Measurements from ENCODE around the gene AFP.

The AFP gene

DNA sequence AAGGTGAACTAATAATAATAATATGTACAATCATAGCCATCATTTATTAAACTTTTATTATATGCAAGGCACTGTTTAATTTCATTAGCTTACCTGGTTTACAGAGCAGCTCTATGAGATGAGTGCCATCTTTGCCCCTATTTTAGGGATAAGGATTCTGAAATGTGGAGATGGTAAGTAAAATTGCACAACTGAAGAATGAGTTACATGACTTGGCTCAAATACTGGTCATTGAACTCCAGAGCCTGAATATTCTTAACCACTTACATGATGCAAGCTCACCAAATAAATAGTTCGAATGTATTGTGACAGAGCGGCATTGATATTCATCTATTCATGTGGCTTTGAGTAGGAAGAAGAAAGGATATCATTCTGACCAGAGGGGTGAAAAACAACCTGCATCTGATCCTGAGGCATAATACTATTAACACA is 20.2 kb upstream of the AFP start:
- DNase-seq, result no peak

DNA sequence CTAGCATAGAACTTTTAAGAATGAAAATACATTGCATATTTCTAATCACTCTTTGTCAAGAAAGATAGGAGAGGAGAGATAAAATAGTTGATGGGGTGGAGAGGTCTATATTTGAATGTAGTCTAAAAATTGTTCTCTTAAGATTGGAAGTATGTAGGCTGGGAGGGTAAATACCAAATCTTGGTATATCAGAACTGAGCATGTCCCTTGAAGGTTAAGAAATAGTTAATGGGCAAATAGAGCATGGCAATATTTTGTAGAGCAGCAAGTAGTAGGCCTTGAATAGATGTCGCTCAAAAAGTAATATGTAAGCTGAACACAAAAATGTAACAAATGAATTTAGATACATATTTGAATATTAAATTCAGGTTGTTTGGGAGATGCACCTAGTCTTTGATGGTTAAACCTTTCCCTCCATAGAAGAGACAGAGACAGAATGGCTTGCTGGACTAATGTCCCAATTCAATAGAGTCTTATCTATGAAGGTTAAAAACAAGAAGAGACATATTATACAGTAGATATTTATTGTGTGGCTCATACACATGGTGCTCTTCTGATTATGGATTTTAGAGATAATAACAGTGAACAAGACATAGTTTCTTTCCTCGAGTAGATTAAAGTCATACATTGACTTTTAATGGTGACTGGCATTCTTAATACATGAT is 19.5 kb upstream of the AFP start:
- no peak for DNase-seq

DNA sequence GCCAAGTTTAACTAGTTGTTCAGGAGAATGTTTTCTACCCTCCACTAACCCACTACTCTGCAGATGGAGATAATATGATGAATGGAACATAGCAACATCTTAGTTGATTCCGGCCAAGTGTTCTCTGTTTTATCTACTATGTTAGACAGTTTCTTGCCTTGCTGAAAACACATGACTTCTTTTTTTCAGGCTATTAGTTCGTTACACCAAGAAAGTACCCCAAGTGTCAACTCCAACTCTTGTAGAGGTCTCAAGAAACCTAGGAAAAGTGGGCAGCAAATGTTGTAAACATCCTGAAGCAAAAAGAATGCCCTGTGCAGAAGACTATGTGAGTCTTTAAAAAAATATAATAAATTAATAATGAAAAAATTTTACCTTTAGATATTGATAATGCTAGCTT is 18.7 kb upstream of the AFP start:
- no peak for DNase-seq

DNA sequence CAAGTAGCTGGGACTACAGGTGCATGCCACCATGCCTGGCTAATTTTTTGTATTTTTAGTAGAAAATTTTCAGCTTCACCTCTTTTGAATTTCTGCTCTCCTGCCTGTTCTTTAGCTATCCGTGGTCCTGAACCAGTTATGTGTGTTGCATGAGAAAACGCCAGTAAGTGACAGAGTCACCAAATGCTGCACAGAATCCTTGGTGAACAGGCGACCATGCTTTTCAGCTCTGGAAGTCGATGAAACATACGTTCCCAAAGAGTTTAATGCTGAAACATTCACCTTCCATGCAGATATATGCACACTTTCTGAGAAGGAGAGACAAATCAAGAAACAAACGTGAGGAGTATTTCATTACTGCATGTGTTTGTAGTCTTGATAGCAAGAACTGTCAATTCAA is 18.0 kb upstream of the AFP start:
- no peak for DNase-seq

DNA sequence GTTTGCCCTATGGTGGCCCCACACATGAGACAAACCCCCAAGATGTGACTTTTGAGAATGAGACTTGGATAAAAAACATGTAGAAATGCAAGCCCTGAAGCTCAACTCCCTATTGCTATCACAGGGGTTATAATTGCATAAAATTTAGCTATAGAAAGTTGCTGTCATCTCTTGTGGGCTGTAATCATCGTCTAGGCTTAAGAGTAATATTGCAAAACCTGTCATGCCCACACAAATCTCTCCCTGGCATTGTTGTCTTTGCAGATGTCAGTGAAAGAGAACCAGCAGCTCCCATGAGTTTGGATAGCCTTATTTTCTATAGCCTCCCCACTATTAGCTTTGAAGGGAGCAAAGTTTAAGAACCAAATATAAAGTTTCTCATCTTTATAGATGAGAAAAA is 17.3 kb upstream of the AFP start:
- no peak for DNase-seq

DNA sequence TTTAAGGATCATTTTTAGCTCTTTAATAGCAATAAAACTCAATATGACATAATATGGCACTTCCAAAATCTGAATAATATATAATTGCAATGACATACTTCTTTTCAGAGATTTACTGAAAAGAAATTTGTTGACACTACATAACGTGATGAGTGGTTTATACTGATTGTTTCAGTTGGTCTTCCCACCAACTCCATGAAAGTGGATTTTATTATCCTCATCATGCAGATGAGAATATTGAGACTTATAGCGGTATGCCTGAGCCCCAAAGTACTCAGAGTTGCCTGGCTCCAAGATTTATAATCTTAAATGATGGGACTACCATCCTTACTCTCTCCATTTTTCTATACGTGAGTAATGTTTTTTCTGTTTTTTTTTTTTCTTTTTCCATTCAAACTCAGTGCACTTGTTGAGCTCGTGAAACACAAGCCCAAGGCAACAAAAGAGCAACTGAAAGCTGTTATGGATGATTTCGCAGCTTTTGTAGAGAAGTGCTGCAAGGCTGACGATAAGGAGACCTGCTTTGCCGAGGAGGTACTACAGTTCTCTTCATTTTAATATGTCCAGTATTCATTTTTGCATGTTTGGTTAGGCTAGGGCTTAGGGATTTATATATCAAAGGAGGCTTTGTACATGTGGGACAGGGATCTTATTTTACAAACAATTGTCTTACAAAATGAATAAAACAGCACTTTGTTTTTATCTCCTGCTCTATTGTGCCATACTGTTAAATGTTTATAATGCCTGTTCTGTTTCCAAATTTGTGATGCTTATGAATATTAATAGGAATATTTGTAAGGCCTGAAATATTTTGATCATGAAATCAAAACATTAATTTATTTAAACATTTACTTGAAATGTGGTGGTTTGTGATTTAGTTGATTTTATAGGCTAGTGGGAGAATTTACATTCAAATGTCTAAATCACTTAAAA is 16.6 kb upstream of the AFP start:
- no peak for DNase-seq

DNA sequence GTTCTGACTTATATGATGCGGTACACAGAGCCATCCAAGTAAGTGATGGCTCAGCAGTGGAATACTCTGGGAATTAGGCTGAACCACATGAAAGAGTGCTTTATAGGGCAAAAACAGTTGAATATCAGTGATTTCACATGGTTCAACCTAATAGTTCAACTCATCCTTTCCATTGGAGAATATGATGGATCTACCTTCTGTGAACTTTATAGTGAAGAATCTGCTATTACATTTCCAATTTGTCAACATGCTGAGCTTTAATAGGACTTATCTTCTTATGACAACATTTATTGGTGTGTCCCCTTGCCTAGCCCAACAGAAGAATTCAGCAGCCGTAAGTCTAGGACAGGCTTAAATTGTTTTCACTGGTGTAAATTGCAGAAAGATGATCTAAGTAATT is 15.4 kb upstream of the AFP start:
- DNase-seq, result no peak

DNA sequence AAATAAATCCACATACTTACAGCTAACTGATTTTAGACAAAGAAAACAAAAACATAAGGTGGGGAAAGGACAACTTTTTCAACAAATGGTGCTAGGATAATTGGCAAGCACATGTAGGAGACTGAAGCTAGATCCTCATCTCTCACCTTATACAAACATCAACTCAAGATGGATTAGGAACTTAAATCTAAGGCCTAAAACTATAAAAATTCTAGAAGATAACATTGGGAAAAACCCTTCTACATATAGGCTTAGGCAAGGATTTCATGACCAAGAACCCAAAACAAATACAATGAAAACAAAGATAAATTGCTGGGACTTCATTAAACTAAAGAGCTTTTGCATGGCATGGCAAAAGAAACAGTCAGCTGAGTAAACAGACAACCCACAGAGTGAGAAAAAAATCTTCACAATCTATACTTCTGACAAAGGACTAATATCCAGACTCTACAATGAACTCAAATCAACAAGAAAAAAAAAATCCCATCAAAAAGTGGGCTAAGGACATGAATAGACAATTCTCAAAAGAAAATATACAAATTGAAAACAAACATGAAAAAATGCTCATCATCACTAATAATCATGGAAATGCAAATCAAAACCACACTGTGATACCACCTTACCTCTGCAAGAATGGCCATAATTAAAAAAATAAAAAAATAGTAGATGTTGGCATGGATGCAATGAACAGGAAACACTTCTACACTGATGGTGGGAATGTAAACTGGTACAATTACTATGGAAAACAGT is 14.1 kb upstream of the AFP start:
- DNase-seq, result no peak

DNA sequence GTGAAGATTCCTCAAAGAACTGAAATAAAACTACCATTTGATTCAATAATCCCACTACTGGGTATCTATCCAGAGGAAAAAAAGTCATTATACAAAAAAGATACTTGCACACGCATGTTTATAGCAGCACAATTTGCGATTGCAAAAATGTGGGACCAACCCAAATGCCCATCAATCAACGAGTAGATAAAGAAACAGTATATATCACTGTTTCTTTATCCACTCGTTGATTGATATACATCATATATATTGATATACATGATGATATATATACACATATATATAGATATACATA is 13.6 kb upstream of the AFP start:
- DNase-seq, result no peak

DNA sequence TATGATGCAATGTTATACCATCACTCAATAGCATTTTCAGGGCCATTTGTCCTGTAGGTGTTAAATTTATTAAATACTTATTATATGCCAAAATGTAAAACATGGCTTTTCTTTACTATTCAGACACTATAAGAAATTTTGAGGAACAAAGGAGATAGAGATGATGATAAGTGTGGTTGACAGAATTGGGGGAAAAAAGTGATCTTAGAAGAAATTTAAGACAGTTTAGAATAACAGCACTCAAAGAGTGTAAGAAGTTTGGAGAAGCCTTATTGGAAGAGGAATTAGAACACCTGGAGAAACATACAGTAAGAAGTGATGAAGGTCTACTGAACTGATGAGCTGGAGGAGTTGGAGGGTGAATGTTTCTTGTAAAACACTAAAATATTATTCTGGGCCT is 12.8 kb upstream of the AFP start:
- no peak for DNase-seq

DNA sequence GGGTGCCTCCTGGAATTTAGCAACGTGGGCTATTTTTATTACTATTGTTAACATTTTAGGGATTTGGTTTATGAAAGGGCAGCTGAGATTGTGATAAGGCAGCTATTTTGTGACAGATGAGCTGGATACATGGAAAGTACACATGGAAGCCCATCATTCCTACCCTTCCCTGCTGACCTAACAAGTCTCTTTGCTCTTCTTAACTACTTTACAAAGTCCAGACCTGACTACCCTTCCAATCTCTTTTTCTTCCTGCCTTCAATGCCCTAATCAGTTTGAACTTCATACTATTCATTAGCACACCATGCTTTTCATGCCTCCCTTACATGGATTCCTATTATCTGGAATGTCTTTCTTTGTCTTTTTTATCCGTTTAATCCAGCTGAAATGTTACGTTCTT is 9.4 kb upstream of the AFP start:
- DNase-seq, result no peak

DNA sequence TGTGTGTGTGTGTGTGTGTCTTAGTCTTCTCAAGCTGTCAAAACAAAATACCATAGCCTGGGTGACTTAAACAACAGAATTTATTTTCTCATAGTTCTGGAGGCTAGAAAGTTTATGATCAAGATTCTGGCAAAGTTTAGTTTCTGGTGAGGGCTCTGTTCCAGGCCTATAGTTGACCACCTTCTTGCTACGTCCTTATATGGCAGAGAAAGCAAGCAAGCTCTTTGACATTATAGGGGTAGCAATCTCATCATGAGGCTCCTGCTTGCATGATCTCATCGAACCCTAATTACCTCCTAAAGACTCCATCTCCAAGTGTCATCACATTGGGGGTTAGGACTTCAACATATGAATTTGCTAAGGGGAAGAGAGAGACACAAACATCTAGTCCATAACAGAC is 6.9 kb upstream of the AFP start:
- no peak for DNase-seq

DNA sequence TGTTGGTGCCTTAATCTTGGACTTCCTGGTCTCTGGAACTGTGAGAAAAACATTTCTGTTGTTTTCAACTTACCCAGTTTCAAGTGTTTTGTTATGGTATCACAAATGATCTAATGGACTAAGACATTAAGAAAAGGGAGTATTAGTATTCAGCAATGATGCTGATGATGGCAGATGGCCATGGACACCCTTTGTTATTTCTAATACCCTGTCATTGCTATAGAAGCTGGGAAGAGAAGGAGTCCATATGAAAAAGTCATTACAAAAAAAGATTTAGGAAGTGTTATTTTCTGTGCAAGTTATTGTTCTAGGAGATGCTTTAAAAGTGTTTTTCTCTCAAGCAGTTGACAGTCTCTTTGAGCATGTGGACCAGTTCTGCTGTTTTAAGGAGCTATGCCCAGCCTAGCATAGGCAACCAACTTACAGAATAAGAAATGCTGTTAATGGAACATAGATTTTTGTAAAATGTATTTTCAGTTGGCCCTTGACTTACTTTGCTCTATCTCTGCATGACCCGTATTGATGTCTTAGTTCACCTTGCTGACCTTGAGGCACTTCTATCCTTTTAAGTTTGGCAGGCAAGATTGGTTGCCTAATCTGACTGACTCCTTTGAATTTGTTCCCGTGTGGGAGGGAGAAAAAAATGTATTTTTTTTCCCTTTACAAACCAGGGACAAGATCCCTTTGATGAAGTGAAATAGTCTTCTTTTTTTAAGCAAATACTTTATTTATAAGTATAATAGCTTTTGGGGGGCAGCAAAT is 6.0 kb upstream of the AFP start:
- no peak for DNase-seq

DNA sequence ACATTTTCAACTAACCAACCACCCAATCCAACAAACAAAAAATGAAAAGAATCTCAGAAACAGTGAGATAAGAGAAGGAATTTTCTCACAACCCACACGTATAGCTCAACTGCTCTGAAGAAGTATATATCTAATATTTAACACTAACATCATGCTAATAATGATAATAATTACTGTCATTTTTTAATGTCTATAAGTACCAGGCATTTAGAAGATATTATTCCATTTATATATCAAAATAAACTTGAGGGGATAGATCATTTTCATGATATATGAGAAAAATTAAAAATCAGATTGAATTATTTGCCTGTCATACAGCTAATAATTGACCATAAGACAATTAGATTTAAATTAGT is 4.2 kb upstream of the AFP start:
- no peak for DNase-seq

DNA sequence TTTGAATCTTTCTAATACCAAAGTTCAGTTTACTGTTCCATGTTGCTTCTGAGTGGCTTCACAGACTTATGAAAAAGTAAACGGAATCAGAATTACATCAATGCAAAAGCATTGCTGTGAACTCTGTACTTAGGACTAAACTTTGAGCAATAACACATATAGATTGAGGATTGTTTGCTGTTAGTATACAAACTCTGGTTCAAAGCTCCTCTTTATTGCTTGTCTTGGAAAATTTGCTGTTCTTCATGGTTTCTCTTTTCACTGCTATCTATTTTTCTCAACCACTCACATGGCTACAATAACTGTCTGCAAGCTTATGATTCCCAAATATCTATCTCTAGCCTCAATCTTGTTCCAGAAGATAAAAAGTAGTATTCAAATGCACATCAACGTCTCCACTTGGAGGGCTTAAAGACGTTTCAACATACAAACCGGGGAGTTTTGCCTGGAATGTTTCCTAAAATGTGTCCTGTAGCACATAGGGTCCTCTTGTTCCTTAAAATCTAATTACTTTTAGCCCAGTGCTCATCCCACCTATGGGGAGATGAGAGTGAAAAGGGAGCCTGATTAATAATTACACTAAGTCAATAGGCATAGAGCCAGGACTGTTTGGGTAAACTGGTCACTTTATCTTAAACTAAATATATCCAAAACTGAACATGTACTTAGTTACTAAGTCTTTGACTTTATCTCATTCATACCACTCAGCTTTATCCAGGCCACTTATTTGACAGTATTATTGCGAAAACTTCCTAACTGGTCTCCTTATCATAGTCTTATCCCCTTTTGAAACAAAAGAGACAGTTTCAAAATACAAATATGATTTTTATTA is 3.6 kb upstream of the AFP start:
- no peak for DNase-seq

DNA sequence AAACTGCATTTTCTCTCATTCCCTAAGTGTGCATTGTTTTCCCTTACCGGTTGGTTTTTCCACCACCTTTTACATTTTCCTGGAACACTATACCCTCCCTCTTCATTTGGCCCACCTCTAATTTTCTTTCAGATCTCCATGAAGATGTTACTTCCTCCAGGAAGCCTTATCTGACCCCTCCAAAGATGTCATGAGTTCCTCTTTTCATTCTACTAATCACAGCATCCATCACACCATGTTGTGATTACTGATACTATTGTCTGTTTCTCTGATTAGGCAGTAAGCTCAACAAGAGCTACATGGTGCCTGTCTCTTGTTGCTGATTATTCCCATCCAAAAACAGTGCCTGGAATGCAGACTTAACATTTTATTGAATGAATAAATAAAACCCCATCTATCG is 2.9 kb upstream of the AFP start:
- DNase-seq, result no peak

DNA sequence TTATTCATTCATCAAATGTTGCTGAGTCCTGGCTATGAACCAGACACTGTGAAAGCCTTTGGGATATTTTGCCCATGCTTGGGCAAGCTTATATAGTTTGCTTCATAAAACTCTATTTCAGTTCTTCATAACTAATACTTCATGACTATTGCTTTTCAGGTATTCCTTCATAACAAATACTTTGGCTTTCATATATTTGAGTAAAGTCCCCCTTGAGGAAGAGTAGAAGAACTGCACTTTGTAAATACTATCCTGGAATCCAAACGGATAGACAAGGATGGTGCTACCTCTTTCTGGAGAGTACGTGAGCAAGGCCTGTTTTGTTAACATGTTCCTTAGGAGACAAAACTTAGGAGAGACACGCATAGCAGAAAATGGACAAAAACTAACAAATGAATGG is 1.7 kb upstream of the AFP start:
- no peak for DNase-seq

DNA sequence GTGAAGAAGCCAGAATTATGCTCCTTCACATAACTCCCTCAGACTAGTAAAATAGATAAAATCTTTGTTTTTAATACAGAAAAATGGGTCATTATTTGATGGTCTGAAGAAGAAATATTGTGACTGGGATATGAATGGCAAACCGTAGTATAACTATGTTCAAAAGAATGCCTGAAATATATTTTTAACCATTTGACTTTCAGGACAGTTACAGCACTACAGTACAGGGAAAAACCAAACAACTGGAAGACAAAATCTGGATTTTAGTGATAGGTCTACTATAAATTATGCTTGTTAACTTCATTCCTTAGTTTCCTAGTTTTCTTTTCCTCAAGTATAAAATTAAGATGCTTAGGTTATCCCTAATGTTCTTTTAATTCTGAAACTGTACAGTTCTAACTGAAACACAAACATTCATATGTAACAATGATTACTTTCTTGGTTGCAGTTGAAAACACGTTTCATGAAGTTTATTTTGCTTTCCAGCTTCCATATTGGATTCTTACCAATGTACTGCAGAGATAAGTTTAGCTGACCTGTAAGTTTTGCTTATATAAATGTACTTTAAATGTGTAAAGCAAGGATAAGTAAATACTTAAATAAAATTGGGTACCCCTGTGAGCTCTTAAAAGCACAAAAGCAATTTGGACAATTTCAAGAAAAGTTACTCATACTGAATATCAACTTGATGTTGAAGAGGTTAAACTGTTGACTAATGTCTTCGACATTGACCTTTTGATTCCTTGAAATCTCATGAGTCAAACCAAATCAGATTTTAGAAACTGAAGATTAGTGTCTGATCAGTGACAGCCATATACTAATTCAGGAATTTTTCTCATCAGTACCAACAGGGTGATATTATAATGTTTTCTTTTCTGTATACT is 895 bp downstream of the AFP start:
- DNase-seq, result no peak

DNA sequence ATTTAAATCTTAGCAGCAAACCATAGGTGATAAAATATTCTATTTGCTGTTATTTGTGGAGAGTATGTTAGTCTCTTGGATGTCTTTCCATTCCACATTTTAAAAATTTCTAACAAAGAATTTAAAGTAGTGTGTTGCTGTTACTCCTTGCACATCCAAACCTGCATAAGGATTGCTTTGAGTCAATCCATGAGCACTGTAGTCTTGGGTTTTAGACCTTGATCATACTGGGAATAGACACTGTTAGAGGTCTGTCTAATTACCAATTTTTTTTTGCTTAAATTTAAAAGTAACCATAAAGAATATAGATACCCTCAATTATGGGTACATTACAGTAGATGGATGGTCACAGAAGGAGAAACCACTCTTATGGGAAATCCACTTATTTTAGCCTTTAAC is 1.5 kb downstream of the AFP start:
- no peak for DNase-seq

DNA sequence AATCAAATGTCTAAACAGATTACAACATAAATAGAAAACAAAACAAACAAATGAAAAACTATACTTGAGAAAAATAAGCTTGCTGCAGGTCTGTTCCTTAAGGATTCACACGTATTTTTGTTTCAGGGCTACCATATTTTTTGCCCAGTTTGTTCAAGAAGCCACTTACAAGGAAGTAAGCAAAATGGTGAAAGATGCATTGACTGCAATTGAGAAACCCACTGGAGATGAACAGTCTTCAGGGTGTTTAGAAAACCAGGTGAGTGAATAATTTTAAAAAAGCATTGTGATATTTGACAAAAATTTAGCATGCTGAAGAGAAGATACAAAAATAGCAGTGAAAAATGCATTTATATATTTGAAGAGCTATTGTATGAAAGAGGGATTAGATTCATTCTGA is 2.0 kb downstream of the AFP start:
- no peak for DNase-seq

DNA sequence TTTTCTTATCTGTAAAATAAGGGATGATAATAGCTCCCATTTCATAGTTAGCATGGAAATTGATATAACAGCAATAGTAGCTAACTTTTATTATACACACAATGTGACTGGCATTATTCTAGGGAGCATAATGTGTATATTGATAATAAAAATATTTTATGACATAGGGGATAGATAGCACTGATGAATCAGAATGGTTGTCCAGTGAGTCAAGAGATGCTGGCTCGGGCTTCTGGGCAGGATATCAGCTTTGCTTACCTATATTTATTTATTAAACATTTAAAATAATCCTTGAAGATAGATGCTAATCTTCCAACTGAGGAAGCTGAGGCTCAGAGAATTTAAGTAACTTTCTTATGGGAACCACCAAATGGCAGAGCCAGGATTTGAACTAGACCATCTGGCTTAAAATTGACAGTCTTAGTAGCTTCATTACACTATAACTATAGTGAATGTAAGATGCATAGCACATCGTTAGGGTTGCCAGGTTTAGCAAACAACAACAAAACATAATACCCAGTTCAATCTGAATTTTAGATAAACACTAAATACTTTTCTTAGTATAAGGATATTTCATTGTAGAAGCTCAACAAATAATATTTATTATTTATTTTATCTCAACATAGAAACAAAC is 2.7 kb downstream of the AFP start:
- no peak for DNase-seq
